B cell (primary cell): Measurements from ENCODE around the gene FAM163A. TPM values are rescaled to one million over a fixed set of nuclear protein-coding genes. Genes with fewer than 3 reads are reported as not detected.

Source experiments
- ATAC-seq: fragments of 200-7000 bp; cut with Tn5 transposase; one replicate; pipeline ENCODE4 v1.10.0; 2021; ENCODE audit warnings: low read depth, mild to moderate bottlenecking, moderate number of reproducible peaks, moderate library complexity
- CTCF ChIA-PET: fragments of 350-600 bp; sonication (Branson Sonifier 250); formaldehyde crosslinking; loops from one replicate; lab custom pipeline; 2021; ENCODE audit warnings: antibody characterized with exemption, inconsistent platforms; lab: Charles Lee
- POLR2A ChIA-PET: fragments of 350-600 bp; sonication (Branson Sonifier 250); formaldehyde crosslinking; loops from one replicate; lab custom pipeline; 2021; ENCODE audit warnings: antibody characterized with exemption; lab: Charles Lee
- DNase-seq: peaks from one replicate; pipeline ENCODE4 v3.0.0; 2013
- H2AFZ ChIP-seq: 2 replicates; pipeline ENCODE4 v1.6.1; 2012; ENCODE audit warnings: mild to moderate bottlenecking, low read depth, low read length; ENCODE audit not compliant: insufficient read depth, poor library complexity, severe bottlenecking
- H3K27ac ChIP-seq, 2 donors: 1 replicate in 1 of 2; 2 replicates in 1 of 2; pipeline ENCODE4 v1.5.1; 2012 to 2013; ENCODE audit warnings: low read length in 2 of 2, mild to moderate bottlenecking in 2 of 2, moderate library complexity in 1 of 2
- H3K27me3 ChIP-seq, 4 experiments: fragments of 200-600 bp in 1 of 4; sonication (generic) in 1 of 4; replicated peaks in 1 of 4; 1 replicate in 2 of 4; 2 replicates in 2 of 4; pipeline versions ENCODE4 v1.6.1 to v1.7.0; 2013 to 2016; ENCODE audit warnings: low read length in 3 of 4, mild to moderate bottlenecking in 2 of 4, mixed read lengths in 1 of 4, moderate library complexity in 1 of 4; ENCODE audit not compliant: insufficient read depth in 4 of 4, control insufficient read depth in 3 of 4; ENCODE audit errors: control extremely low read depth in 1 of 4
- H3K36me3 ChIP-seq, 2 experiments: replicated peaks in 1 of 2; 1 replicate in 1 of 2; 2 replicates in 1 of 2; pipeline versions ENCODE4 v1.6.1 to v1.7.1; 2013; ENCODE audit warnings: low read length in 1 of 2; ENCODE audit not compliant: insufficient read depth in 2 of 2, control insufficient read depth in 1 of 2; ENCODE audit errors: control extremely low read depth in 1 of 2, extremely low read depth in 1 of 2
- H3K4me1 ChIP-seq, 2 donors: fragments of 200-600 bp in 1 of 2; sonication (generic) in 1 of 2; 1 replicate in 1 of 2; 2 replicates in 1 of 2; pipeline versions ENCODE4 v1.5.1 to v1.6.1; 2013 to 2017; ENCODE audit warnings: low read length in 2 of 2; ENCODE audit not compliant: control insufficient read depth in 2 of 2, insufficient read depth in 2 of 2
- H3K4me2 ChIP-seq: replicated peaks from 2 replicates; pipeline ENCODE3; 2012; ENCODE audit warnings: mild to moderate bottlenecking, low read depth, low read length; ENCODE audit not compliant: poor library complexity, severe bottlenecking
- H3K4me3 ChIP-seq, 5 experiments: fragments of 200-600 bp in 1 of 5; sonication (generic) in 1 of 5; 1 replicate in 3 of 5; 2 replicates in 2 of 5; pipeline versions ENCODE4 v1.5.1 to v1.7.0; 2011 to 2016; ENCODE audit warnings: low read length in 4 of 5, mild to moderate bottlenecking in 4 of 5, low read depth in 2 of 5, control low read depth in 1 of 5, moderate library complexity in 1 of 5; ENCODE audit not compliant: insufficient read depth in 1 of 5; ENCODE audit errors: control extremely low read depth in 1 of 5, extremely low read depth in 1 of 5
- H3K79me2 ChIP-seq: fragments of 200-600 bp; sonication (generic); one replicate; pipeline ENCODE4 v1.6.0; 2016; ENCODE audit warnings: low read length; ENCODE audit not compliant: control insufficient read depth, insufficient read depth
- H3K9ac ChIP-seq: fragments of 200-600 bp; sonication (generic); 2 replicates; pipeline ENCODE4 v1.6.1; 2017; ENCODE audit warnings: mild to moderate bottlenecking, low read length, moderate library complexity
- H3K9me3 ChIP-seq, 3 donors: one replicate each; pipeline versions ENCODE4 v1.6.1 to v1.7.1; 2013; ENCODE audit warnings: low read length in 2 of 3; ENCODE audit not compliant: control insufficient read depth in 2 of 3, insufficient read depth in 1 of 3; ENCODE audit errors: control extremely low read depth in 1 of 3
- H4K20me1 ChIP-seq: 2 replicates; pipeline ENCODE4 v1.6.0; 2012; ENCODE audit warnings: mild to moderate bottlenecking, low read length; ENCODE audit not compliant: insufficient read depth, control insufficient read depth, poor library complexity, severe bottlenecking
- H3K27ac Mint-ChIP-seq: one replicate; pipeline ENCODE4 v1.8.0; 2021; ENCODE audit warnings: mixed read lengths
- H3K27me3 Mint-ChIP-seq: one replicate; pipeline ENCODE4 v1.8.0; 2021; ENCODE audit warnings: mixed read lengths
- H3K4me1 Mint-ChIP-seq: one replicate; pipeline ENCODE4 v1.8.0; 2021; ENCODE audit warnings: mixed read lengths
- H3K4me3 Mint-ChIP-seq: one replicate; pipeline ENCODE4 v1.8.0; 2021; ENCODE audit warnings: mixed read lengths
- H3K9me3 Mint-ChIP-seq: one replicate; pipeline ENCODE4 v1.8.0; 2022; ENCODE audit warnings: mixed read lengths; ENCODE audit not compliant: insufficient read depth
- EZH2 ChIP-seq: IDR thresholded peaks from 2 replicates; pipeline ENCODE4 v1.6.1; 2012; ENCODE audit warnings: borderline replicate concordance, low read depth, mild to moderate bottlenecking, moderate library complexity, low read length; ENCODE audit not compliant: insufficient read depth, poor library complexity, severe bottlenecking
- WGBS: methylation state at CpG from one replicate; pipeline ENCODE4 v1.1.5; 2013; ENCODE audit warnings: missing lambda C conversion rate; ENCODE audit not compliant: insufficient coverage; 5-methylcytosine and 5-hydroxymethylcytosine counted together
- intact Hi-C: fragments of 100-400 bp; cut with micrococcal nuclease; formaldehyde crosslinking; loops from one replicate; pipeline ENCODE4 v1.10.0; 2022
- polyA plus RNA-seq: library from polyadenylated mRNA; depleted of rRNA; stranded (reverse); fragments of >200 nt; gene quantifications from 2 replicates; pipeline ENCODE4 v1.2.3, GENCODE V29; 2012
- total RNA-seq, 2 donors: library from RNA; stranded (reverse); fragments of 120-200 nt in 1 of 2; gene quantifications; 1 replicate in 1 of 2; 2 replicates in 1 of 2; pipeline versions ENCODE4 v1.2.3 to v1.2.4, GENCODE V29; 2013 to 2022
- TF ChIP-seq, protein P1 (sequence below): fragments of 200-600 bp; IDR thresholded peaks from one replicate; pipeline ENCODE4 v1.8.0; 2022; ENCODE audit warnings: antibody characterized with exemption, mild to moderate bottlenecking

FAM163A gene
- total and polyA plus RNA-seq, 2 donors (not counting 1 experiment from before 2014, with no cell fraction given), result not detected

DNA sequence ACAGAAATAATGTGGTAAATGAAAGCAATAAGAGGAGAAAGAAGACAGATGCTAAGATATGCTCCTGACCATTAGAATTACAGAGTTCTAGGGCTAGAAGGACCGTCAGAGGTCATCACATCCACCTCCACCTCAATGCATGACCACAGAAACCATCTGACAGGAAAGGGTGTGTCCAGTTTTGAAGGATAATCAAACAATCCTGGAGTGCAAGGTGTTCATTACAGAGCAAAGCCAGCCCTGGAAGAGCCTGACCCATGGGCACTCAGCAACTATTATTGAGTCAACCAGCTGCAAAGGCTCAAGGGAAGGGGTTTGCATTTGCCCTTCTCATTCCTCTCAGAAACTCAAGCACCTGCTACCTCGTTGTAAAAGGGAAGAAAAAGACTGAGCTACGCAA, 88.1 kb downstream of the FAM163A start:
- Mint-ChIP-seq H3K27me3 (peaks cover 14% of the 10 kb centered on the region), H3K9me3 (no peaks in the 10 kb centered on the region), H3K27ac (no peak overlapping the region), H3K4me3 (no peak overlapping the region), H3K4me1 (no peaks in the 10 kb centered on the region)
- H3K36me3 ChIP-seq, result no peaks in the 10 kb centered on the region
- ChIA-PET POLR2A (no interaction called here), CTCF (interaction anchor here (1.7 kb wide), 1 partner anchor 13 kb away, joined by 5 read pairs; no protein-coding TSS in a partner anchor)
- TF ChIP-seq, protein P1, sequence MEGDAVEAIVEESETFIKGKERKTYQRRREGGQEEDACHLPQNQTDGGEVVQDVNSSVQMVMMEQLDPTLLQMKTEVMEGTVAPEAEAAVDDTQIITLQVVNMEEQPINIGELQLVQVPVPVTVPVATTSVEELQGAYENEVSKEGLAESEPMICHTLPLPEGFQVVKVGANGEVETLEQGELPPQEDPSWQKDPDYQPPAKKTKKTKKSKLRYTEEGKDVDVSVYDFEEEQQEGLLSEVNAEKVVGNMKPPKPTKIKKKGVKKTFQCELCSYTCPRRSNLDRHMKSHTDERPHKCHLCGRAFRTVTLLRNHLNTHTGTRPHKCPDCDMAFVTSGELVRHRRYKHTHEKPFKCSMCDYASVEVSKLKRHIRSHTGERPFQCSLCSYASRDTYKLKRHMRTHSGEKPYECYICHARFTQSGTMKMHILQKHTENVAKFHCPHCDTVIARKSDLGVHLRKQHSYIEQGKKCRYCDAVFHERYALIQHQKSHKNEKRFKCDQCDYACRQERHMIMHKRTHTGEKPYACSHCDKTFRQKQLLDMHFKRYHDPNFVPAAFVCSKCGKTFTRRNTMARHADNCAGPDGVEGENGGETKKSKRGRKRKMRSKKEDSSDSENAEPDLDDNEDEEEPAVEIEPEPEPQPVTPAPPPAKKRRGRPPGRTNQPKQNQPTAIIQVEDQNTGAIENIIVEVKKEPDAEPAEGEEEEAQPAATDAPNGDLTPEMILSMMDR, result no peak
- TF ChIP-seq EZH2, result no peak
- H3K27ac ChIP-seq, result no peak overlapping the region
- H3K4me3 ChIP-seq, result no peak overlapping the region
- DNase-seq, result no peak
- WGBS, result no CpG with 5 or more reads among the region's 3 CpGs
- H2AFZ ChIP-seq, result no peak overlapping the region
- no peaks in the 10 kb centered on the region for H3K9me3 ChIP-seq
- no peaks in the 10 kb centered on the region for H4K20me1 ChIP-seq
- no peaks in the 10 kb centered on the region for H3K4me1 ChIP-seq
- no peak for ATAC-seq
- peaks cover 0 to 4% (median 0%) of the 10 kb centered on the region in 4 experiments for H3K27me3 ChIP-seq
- H3K9ac ChIP-seq, result no peak overlapping the region
- intact Hi-C loops, result no loop called here
- H3K4me2 ChIP-seq, result no peak overlapping the region
- H3K79me2 ChIP-seq, result no peaks in the 10 kb centered on the region

DNA sequence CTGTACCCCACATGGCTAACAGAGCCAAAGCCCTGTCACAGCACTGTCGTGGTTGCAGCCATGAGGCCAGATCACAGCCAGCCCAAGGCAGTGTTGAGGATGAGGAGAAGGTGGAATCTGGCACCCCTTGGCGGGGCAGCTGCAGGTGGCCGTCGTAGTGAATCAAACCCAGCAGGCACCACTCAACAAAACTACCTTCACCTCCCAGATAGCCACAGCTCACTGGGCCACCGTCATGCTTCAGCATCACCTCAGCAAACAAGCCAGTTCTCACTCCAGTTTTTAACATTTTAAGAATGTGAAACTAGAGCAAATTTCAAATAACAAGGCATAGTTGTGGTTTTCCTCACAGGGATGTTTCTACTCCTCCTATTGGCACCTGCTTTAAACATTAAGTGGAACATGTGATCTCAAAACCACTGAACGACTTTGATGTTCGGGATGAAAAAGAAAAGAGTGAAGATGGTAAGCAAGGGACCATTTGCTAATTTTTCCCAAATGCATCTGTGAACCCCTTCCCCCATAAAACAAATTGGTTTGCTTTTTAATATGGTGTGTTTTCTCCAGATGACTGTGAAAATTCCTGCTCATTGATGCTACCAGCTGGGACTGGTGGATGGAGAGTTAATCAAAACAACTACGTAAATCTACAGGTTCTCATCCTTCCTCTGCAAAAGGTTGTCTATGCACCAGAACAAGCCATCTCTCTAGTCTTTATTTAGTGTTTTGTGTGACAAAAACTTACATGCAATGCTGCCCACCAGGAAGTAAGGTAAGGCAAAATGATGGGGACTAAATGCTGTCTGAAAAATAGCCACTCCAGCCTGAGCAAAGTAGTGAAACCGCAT, 89.0 kb downstream of the FAM163A start:
- Mint-ChIP-seq H3K9me3 (no peaks in the 10 kb centered on the region), H3K4me1 (no peaks in the 10 kb centered on the region), H3K4me3 (no peak overlapping the region), H3K27ac (no peak overlapping the region), H3K27me3 (peaks cover 12% of the 10 kb centered on the region)
- no peak for DNase-seq
- Histone ChIP-seq H3K4me2 (no peak overlapping the region), H3K36me3 (no peaks in the 10 kb centered on the region), H3K79me2 (no peaks in the 10 kb centered on the region), H3K4me1 (no peaks in the 10 kb centered on the region), H2AFZ (no peak overlapping the region), H3K27me3 (peaks cover 0 to 4% (median 0%) of the 10 kb centered on the region in 4 experiments), H3K4me3 (no peak overlapping the region), H3K9ac (no peak overlapping the region), H4K20me1 (no peaks in the 10 kb centered on the region), H3K9me3 (peaks cover 0 to 5% (median 0%) of the 10 kb centered on the region in 3 donors), H3K27ac (no peak overlapping the region)
- 69% methylated on average over 4 of the region's 9 CpGs for WGBS
- CTCF ChIA-PET, result interaction anchor here (1.7 kb wide), 1 partner anchor 13 kb away, joined by 5 read pairs; no protein-coding TSS in a partner anchor
- intact Hi-C loops, result no loop called here
- no peak for ATAC-seq
- POLR2A ChIA-PET, result no interaction called here
- TF ChIP-seq, protein P1, result no peak
- TF ChIP-seq EZH2, result no peak
